K562 (cell line): Measurements from ENCODE around the gene MT1M. TPM values are rescaled to one million over a fixed set of nuclear protein-coding genes. Genes with fewer than 3 reads are reported as not detected.

ENCODE experiments used
- ATAC-seq: fragments of 200-7000 bp; cut with Tn5 transposase; 3 replicates; pipeline ENCODE4 v1.9.1; 2020; ENCODE audit warnings: moderate library complexity
- BruUV-seq: library from RNA; stranded (reverse); fragments of 400-500 nt; replicated peaks from 2 replicates; lab custom pipeline; 2021; lab: Mats Ljungman, UMichigan
- CTCF ChIA-PET: fragments of 300-600 bp; formaldehyde crosslinking; extraction: SDS; loops from one replicate; lab custom pipeline; 2021; ENCODE audit warnings: low intra/inter-chr PET ratio; lab: Yijun Ruan, JAX
- POLR2A ChIA-PET: fragments of 300-600, 350-650 bp; sonication (Branson Sonifier 250); formaldehyde crosslinking; extraction: SDS; loops from one replicate; lab custom pipeline; 2021; ENCODE audit warnings: antibody characterized with exemption, inconsistent platforms; lab: Yijun Ruan, JAX
- DNase-seq, 4 experiments: peaks; one replicate each; pipeline versions ENCODE4 v3.0.0 to v3.0.0-alpha.2; 2011 to 2018; ENCODE audit warnings: low spot score in 3 of 4, mixed read lengths in 3 of 4; ENCODE audit errors: extremely low read depth in 1 of 4
- FAIRE-seq: peaks from 2 replicates; lab custom pipeline; 2011; peaks lifted over from hg19 to GRCh38; lab: Jason Lieb, UNC
- H2AFZ ChIP-seq: 2 replicates; pipeline ENCODE4 v1.6.0; 2011; ENCODE audit warnings: low read depth, low read length, control low read depth, inconsistent platforms
- H3K27ac ChIP-seq: fragments of 200-600 bp; 3 replicates; pipeline ENCODE4 v1.8.0; 2011; ENCODE audit warnings: low read depth, mild to moderate bottlenecking, control low read depth, inconsistent platforms, low read length, moderate library complexity, mixed read lengths; ENCODE audit errors: extremely low read depth
- H3K27me3 ChIP-seq, 2 experiments: fragments of 300-600 bp in 1 of 2; 2 replicates in 1 of 2; 3 replicates in 1 of 2; pipeline versions ENCODE4 v1.6.0 to v1.8.0; 2011; ENCODE audit warnings: inconsistent platforms in 2 of 2, low read length in 2 of 2, mild to moderate bottlenecking in 1 of 2, mixed read lengths in 1 of 2, moderate library complexity in 1 of 2; ENCODE audit not compliant: control insufficient read depth in 2 of 2, insufficient read depth in 2 of 2
- H3K36me3 ChIP-seq: fragments of 300-600 bp; 3 replicates; pipeline ENCODE4 v1.8.0; 2011; ENCODE audit warnings: mild to moderate bottlenecking, low read length, inconsistent platforms; ENCODE audit not compliant: control insufficient read depth, insufficient read depth
- H3K4me1 ChIP-seq, 2 experiments: fragments of 200-600 bp in 1 of 2; replicated peaks in 1 of 2; 2 replicates in 1 of 2; 3 replicates in 1 of 2; pipeline versions ENCODE4 v1.5.1 to v1.8.0; 2011; ENCODE audit warnings: inconsistent platforms in 2 of 2, low read length in 2 of 2, mild to moderate bottlenecking in 1 of 2, mixed read lengths in 1 of 2, moderate library complexity in 1 of 2; ENCODE audit not compliant: control insufficient read depth in 2 of 2, insufficient read depth in 2 of 2
- H3K4me2 ChIP-seq: 2 replicates; pipeline ENCODE4 v1.6.1; 2011; ENCODE audit warnings: low read length, control low read depth, inconsistent platforms, mixed read lengths; ENCODE audit not compliant: insufficient read depth
- H3K4me3 ChIP-seq: fragments of 200-600 bp; sonication (generic), shearing (Covaris generic); 2 replicates; pipeline ENCODE4 v1.5.1; 2016; ENCODE audit warnings: control low read depth, inconsistent platforms
- H3K79me2 ChIP-seq: fragments of 200-600 bp; 3 replicates; pipeline ENCODE4 v1.8.0; 2011; ENCODE audit warnings: low read length, inconsistent platforms; ENCODE audit not compliant: control insufficient read depth, insufficient read depth
- H3K9ac ChIP-seq, 2 experiments: 2 replicates each; pipeline versions ENCODE4 v1.6.0 to v1.6.1; 2011; ENCODE audit warnings: low read depth in 2 of 2, low read length in 2 of 2, control low read depth in 1 of 2, inconsistent platforms in 1 of 2, mild to moderate bottlenecking in 1 of 2, mixed read lengths in 1 of 2; ENCODE audit not compliant: insufficient read depth in 1 of 2
- H3K9me1 ChIP-seq: one replicate; pipeline ENCODE4 v1.6.0; 2011; ENCODE audit warnings: inconsistent platforms, mild to moderate bottlenecking, low read length, moderate library complexity; ENCODE audit not compliant: control insufficient read depth, insufficient read depth
- H3K9me3 ChIP-seq: replicated peaks from 2 replicates; pipeline ENCODE4 v1.5.1; 2011; ENCODE audit warnings: low read depth, low read length, inconsistent platforms; ENCODE audit not compliant: control insufficient read depth, insufficient read depth
- H4K20me1 ChIP-seq: replicated peaks from 2 replicates; pipeline ENCODE4 v1.6.1; 2011; ENCODE audit warnings: low read length, inconsistent platforms, mixed read lengths; ENCODE audit not compliant: control insufficient read depth, insufficient read depth
- C11orf30 ChIP-seq: fragments of 450-650 bp; IDR thresholded peaks from 2 replicates; pipeline ENCODE4 v1.6.1; 2016; ENCODE audit warnings: low read depth, mild to moderate bottlenecking
- CSDE1 ChIP-seq, 2 experiments: fragments of 450-650 bp; IDR thresholded peaks; 2 replicates each; pipeline ENCODE4 v1.6.1; 2016; ENCODE audit warnings: mild to moderate bottlenecking in 1 of 2
- ELF4 ChIP-seq: fragments of 450-650 bp; formaldehyde crosslinking; IDR thresholded peaks from 2 replicates; pipeline ENCODE4 v1.4.0; 2022; ENCODE audit warnings: missing genetic modification characterization
- KAT7 ChIP-seq: sonication (generic); formaldehyde crosslinking; IDR thresholded peaks from 2 replicates; pipeline ENCODE4 v1.8.0; 2022; ENCODE audit warnings: missing genetic modification reagents, mild to moderate bottlenecking, borderline replicate concordance
- MAFF ChIP-seq: IDR thresholded peaks from 2 replicates; pipeline ENCODE4 v1.6.1; 2012; ENCODE audit warnings: low read length, improper control_type of control experiment
- MYNN ChIP-seq, 2 experiments: sonication (generic); formaldehyde crosslinking in 1 of 2; IDR thresholded peaks; 2 replicates each; pipeline versions ENCODE4 v1.5.0 to v1.6.1; 2016 to 2020; ENCODE audit warnings: antibody characterized with exemption in 1 of 2, missing genetic modification reagents in 1 of 2
- TAL1 ChIP-seq: fragments of 450-650 bp; IDR thresholded peaks from 2 replicates; pipeline ENCODE4 v1.6.1; 2016; ENCODE audit warnings: mild to moderate bottlenecking
- ZFP36 ChIP-seq: fragments of 150-350 bp; IDR thresholded peaks from 2 replicates; pipeline ENCODE4 v1.6.1; 2018; ENCODE audit warnings: low read length, low read depth; ENCODE audit not compliant: partially characterized antibody
- ZNF324 ChIP-seq: fragments of 250-450 bp; sonication (Bioruptor Pico); IDR thresholded peaks from 2 replicates; pipeline ENCODE4 v1.4.0; 2020; ENCODE audit warnings: mild to moderate bottlenecking
- ZNF445 ChIP-seq: fragments of 250-450 bp; sonication (Bioruptor Pico); IDR thresholded peaks from 2 replicates; pipeline ENCODE4 v1.4.0; 2020; ENCODE audit warnings: low read depth, mild to moderate bottlenecking, moderate library complexity
- ZNF717 ChIP-seq: fragments of 250-450 bp; sonication (Bioruptor Pico); IDR thresholded peaks from 2 replicates; pipeline ENCODE4 v1.5.0; 2021
- ZNF77 ChIP-seq: fragments of 250-450 bp; sonication (Bioruptor Pico); IDR thresholded peaks from 2 replicates; pipeline ENCODE4 v1.5.0; 2020
- WGBS: fragments of 100-300 bp; shearing (Covaris generic); methylation state at CpG from one replicate; pipeline ENCODE4 v1.1.6; 2016; ENCODE audit warnings: low coverage, mixed read lengths; ENCODE audit not compliant: insufficient coverage; ENCODE audit errors: missing lambda C conversion rate; 5-methylcytosine and 5-hydroxymethylcytosine counted together
- in situ Hi-C: fragments of 300-500 bp; cut with MboI; formaldehyde crosslinking; loops from 4 replicates; pipeline ENCODE4 v1.15.0; 2018; ENCODE audit warnings: inconsistent platforms, mixed read lengths
- intact Hi-C: fragments of 100-400 bp; cut with micrococcal nuclease; formaldehyde crosslinking; loops from 2 replicates; pipeline ENCODE4 v1.14.2; 2022
- polyA plus RNA-seq, 8 experiments: library from polyadenylated mRNA; depleted of rRNA in 4 of 8; stranded (reverse) in 5 of 8; unstranded in 3 of 8; fragments of >200 nt; fragmentation: Nextera tagmentation in 2 of 8; fragmentation: Illumina TruSeq in 1 of 8; extraction: Ambion mirVana in 2 of 8; extraction: Trizol in 1 of 8; gene quantifications; 2 replicates each; pipeline versions ENCODE4 v1.2.1 to v1.2.3, GENCODE V29; 2011 to 2014; ENCODE audit warnings: inconsistent platforms in 1 of 8, missing spikeins in 1 of 8
- total RNA-seq, 7 experiments: library from RNA; depleted of rRNA in 6 of 7; stranded (reverse); fragments of >200 nt in 6 of 7; fragmentation: Illumina TruSeq in 2 of 7; extraction: Trizol in 2 of 7; gene quantifications; 2 replicates each; pipeline versions ENCODE4 v1.2.1 to v1.2.3, GENCODE V29; 2011 to 2021; ENCODE audit warnings: low replicate concordance in 1 of 7
- TF ChIP-seq, protein P1 (sequence below): fragments of 250-450 bp; sonication (Bioruptor Pico); IDR thresholded peaks from 2 replicates; pipeline ENCODE4 v1.5.1; 2021; ENCODE audit warnings: mild to moderate bottlenecking
- TF ChIP-seq, protein P2 (sequence below): fragments of 250-450 bp; sonication (Bioruptor Pico); IDR thresholded peaks from 2 replicates; pipeline ENCODE4 v1.8.0; 2022; ENCODE audit warnings: moderate library complexity, mild to moderate bottlenecking, inconsistent platforms

The MT1M gene
- total and polyA plus RNA-seq, 9 of the 15 experiments (the other 6 are each of a cell fraction or from before 2014, with no cell fraction given), result not detected

DNA sequence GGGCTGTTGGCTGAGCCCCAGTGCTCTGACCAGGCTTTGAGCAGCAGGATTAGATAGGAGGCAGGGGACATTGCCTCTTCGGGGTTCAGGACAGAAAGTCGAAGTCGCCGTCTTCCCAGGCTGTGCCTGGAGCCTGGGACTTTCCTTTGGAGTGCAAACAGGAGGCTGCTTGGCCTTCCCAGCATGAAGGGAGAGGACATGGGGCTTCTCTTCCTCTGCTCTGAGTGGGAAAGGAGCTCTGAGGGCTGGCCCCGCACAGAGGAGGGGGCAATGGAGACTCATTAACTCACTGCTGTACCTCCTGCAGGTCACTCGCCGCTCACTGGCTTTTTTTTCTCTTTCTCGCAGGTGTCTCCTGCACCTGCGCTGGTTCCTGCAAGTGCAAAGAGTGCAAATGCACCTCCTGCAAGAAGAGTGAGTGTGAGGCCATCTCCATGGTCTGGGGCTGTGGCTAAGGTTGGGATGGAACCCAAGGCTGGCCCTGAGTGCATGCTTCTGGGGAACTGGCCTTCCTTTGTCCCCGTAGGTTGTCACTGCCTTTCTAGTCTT lies 25.9 kb downstream of the MT1M start:
- Histone ChIP-seq H3K79me2 (no peaks in the 10 kb centered on the region), H4K20me1 (peaks cover 6% of the 10 kb centered on the region; the same call in 1 of the 2 replicates), H3K9ac (no peak overlapping the region), H3K9me1 (peaks cover 2% of the 10 kb centered on the region), H3K4me1 (peaks cover 0 to 12% of the 10 kb centered on the region in 2 experiments; a peak in 2 of 5 replicates), H2AFZ (peak overlapping the region; percentile 51; the same call in 1 of the 2 replicates), H3K36me3 (no peaks in the 10 kb centered on the region), H3K27ac (no peak overlapping the region), H3K27me3 (peaks cover 30 to 70% of the 10 kb centered on the region in 2 experiments; a peak in 4 of 5 replicates), H3K9me3 (no peaks in the 10 kb centered on the region), H3K4me2 (peak overlapping the region; percentile 63; the same call in 1 of the 2 replicates), H3K4me3 (no peak overlapping the region)
- CTCF ChIA-PET, result no interaction called here
- in situ Hi-C loops (no loop called here), intact Hi-C loops (no loop called here)
- DNase-seq (no peak), FAIRE-seq (no peak), ATAC-seq (no peak)
- WGBS, result 7% methylated on average over 10 of the region's 10 CpGs
- no TSS peak for BruUV-seq
- no peak for TF ChIP-seq ZFP36
- TF ChIP-seq, protein P1, sequence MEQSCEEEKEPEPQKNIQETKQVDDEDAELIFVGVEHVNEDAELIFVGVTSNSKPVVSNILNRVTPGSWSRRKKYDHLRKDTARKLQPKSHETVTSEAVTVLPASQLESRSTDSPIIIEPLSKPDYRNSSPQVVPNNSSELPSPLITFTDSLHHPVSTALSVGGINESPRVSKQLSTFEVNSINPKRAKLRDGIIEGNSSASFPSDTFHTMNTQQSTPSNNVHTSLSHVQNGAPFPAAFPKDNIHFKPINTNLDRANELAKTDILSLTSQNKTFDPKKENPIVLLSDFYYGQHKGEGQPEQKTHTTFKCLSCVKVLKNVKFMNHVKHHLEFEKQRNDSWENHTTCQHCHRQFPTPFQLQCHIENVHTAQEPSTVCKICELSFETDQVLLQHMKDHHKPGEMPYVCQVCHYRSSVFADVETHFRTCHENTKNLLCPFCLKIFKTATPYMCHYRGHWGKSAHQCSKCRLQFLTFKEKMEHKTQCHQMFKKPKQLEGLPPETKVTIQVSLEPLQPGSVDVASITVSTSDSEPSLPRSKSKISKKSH, result no peak
- TF ChIP-seq ZNF717, result no peak
- TF ChIP-seq, protein P2, sequence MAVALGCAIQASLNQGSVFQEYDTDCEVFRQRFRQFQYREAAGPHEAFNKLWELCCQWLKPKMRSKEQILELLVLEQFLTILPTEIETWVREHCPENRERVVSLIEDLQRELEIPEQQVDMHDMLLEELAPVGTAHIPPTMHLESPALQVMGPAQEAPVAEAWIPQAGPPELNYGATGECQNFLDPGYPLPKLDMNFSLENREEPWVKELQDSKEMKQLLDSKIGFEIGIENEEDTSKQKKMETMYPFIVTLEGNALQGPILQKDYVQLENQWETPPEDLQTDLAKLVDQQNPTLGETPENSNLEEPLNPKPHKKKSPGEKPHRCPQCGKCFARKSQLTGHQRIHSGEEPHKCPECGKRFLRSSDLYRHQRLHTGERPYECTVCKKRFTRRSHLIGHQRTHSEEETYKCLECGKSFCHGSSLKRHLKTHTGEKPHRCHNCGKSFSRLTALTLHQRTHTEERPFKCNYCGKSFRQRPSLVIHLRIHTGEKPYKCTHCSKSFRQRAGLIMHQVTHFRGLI (CRISPR knock-in tag), result no peak
- no peak for TF ChIP-seq ELF4
- no peak for TF ChIP-seq ZNF324 (CRISPR knock-in tag)
- no peak for TF ChIP-seq ZNF77
- TF ChIP-seq ZNF445 (CRISPR knock-in tag), result no peak
- TF ChIP-seq KAT7, result no peak
- TF ChIP-seq TAL1, result no peak
- no peak for TF ChIP-seq MAFF
- TF ChIP-seq C11orf30, result no peak
- no peak for TF ChIP-seq CSDE1 (IDR thresholded peaks at IDR 0.05)
- no peak for TF ChIP-seq MYNN (IDR thresholded peaks at IDR 0.05)
- TF ChIP-seq MYNN (CRISPR knock-in tag; IDR thresholded peaks at IDR 0.05), result no peak
- POLR2A ChIA-PET, result no interaction called here
